Adipocyte (in vitro differentiated cells): ENCODE measurements around the gene CHRNB1.
"Not testable (repeated sequence)": the region's sequence is repeated elsewhere in the genome, so short reads cannot be mapped to it uniquely, and the experiment has no call there.

Experiments
- DNase-seq: peaks from one replicate; pipeline ENCODE4 v3.0.0-alpha.2; 2015; ENCODE audit warnings: low read depth
- H3K27me3 ChIP-seq: replicated peaks from 2 replicates; pipeline ENCODE4 v1.7.0; 2013; ENCODE audit warnings: mild to moderate bottlenecking, low read length, moderate library complexity; ENCODE audit not compliant: control insufficient read depth, insufficient read depth
- H3K36me3 ChIP-seq: 2 replicates; pipeline ENCODE4 v1.7.0; 2013; ENCODE audit warnings: low read length, mild to moderate bottlenecking, moderate library complexity; ENCODE audit not compliant: control insufficient read depth, insufficient read depth, severe bottlenecking
- H3K4me1 ChIP-seq: 2 replicates; pipeline ENCODE4 v1.7.0; 2013; ENCODE audit warnings: mild to moderate bottlenecking, low read length, moderate library complexity; ENCODE audit not compliant: control insufficient read depth, insufficient read depth
- H3K4me3 ChIP-seq: 2 replicates; pipeline ENCODE4 v1.7.0; 2013; ENCODE audit warnings: mild to moderate bottlenecking, low read length, moderate library complexity
- H3K9ac ChIP-seq: 2 replicates; pipeline ENCODE4 v1.7.0; 2013; ENCODE audit warnings: mild to moderate bottlenecking, low read length, moderate library complexity
- H3K9me3 ChIP-seq: 2 replicates; pipeline ENCODE4 v1.7.0; 2013; ENCODE audit warnings: mild to moderate bottlenecking, low read length, moderate library complexity; ENCODE audit not compliant: control insufficient read depth

CHRNB1 gene

DNA sequence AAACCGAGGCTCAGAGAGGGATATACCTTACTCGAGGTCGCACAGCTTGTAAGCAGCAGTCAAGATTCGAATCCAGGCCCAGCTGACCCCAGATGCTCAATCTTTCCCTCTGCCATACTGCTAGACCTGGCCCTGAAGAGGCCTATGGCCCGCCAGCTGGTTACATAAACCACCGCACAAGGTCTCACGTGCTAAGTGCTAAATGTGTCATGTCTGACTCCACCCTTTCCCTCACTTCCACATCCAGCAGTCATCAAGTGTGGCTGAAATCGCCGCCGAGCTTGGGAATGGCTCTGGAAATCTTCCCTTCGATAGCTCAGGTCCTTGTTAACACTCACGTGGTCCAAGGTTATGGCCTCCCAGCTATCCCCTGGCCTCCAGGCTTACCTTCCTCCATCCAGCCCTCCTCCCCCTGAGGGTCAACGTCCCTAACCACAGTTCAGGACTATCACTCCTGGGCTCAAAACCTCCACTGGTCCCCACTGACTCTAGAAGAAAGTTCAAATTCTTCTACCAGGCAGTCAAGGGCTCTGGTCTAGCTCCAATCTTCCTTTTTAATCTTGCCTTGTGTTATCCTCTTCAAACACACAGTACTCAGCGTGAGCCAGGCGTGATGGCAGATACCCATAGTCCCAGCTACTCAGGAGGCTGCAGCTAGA is 31.0 kb downstream of the CHRNB1 start:
- Histone ChIP-seq H3K9me3 (no peaks in the 10 kb centered on the region), H3K4me3 (peak overlapping the region; percentile 83), H3K9ac (peak overlapping the region; percentile 96), H3K4me1 (peaks cover 45% of the 10 kb centered on the region), H3K36me3 (peaks cover 3% of the 10 kb centered on the region), H3K27me3 (no peaks in the 10 kb centered on the region)
- DNase-seq: no peak

DNA sequence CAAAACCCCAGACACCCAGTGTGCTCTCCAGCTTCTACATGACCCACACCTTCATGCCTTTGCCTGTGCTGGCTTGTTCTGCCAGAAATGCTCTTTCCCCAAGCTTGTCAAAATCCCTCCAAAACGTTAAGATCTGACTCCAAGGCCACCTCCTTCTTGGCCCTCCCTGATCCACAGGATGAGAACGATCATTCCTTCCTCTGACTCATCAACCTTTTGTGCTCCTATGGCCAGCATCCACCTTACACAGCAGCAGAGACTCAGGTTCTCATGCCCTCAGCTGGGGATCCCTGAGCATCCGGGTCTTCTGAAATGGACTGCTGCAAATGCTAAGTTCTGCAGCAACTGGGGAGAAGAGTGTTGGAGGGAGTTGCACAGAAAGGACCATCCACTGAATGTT is 31.6 kb downstream of the CHRNB1 start:
- H3K9me3 ChIP-seq: no peaks in the 10 kb centered on the region
- peaks cover 45% of the 10 kb centered on the region for H3K4me1 ChIP-seq
- H3K27me3 ChIP-seq: no peaks in the 10 kb centered on the region
- peak overlapping the region; percentile 83 for H3K4me3 ChIP-seq
- DNase-seq: peak; percentile 44
- peak overlapping the region; percentile 96 for H3K9ac ChIP-seq
- peaks cover 3% of the 10 kb centered on the region for H3K36me3 ChIP-seq

DNA sequence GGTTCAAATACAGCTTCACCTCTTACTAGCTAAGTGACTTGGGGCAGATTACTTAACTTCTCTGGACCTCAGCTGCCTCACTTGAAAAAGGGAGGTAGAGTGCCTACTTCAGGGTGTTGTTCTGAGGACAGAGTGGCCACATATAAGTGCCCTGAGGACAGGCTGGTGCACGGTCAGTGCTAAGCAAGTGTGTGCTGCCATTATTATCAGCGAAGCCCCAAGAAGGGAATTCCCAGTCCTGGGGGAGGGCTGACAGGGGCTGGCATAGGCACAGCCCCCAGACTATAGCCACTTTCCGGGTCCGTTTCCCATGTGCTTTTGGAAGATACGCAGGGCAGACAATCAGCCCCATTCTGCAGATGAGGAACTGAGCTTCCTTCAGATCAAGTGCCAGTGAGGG is 32.1 kb downstream of the CHRNB1 start:
- H3K4me3 ChIP-seq: peak overlapping the region; percentile 83
- H3K27me3 ChIP-seq: no peaks in the 10 kb centered on the region
- H3K4me1 ChIP-seq: peaks cover 45% of the 10 kb centered on the region
- no peaks in the 10 kb centered on the region for H3K9me3 ChIP-seq
- H3K9ac ChIP-seq: peak overlapping the region; percentile 96
- no peak for DNase-seq
- H3K36me3 ChIP-seq: peaks cover 3% of the 10 kb centered on the region

DNA sequence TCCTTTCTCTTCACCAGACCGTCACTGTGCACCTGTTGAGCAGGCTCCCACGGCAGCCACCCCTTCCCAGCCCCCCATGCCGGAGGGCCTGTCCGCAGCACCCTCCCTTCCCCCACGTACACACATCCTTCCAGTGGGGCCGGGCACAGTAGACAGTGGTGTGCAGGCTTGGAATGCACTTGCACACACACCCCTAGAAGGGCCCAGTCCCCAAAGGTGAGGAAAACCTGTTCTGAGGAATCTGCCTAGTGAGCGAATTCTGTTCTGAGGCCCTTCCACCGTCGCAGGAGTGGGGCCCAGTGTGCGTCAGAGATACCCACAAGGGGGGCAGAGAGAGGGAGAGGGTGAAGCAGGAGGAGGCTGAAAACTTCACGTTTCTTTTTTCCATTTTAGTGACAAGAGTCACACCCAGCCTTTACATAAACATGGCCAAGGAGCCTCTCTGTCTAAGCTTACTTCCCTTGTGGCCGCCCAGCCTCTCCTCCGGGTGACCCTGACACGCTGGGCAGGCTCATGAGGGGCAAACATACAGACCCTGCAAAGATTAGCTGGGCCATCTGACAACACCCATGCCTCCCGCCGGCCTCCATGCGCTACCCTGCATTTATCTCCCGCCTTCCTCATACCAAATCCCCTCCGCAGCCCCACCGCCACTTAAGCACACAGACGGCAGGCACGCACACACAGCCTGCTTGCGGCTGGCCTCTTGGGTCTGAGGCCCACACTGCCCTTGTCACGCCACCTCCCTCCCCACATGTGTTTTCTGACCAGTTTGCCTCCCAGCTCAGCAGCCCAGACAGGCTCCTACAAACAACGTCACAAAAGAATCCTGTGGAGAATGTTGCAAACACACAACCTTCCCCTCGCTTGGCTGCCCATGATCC is 32.8 kb downstream of the CHRNB1 start:
- peak overlapping the region; percentile 96 for H3K9ac ChIP-seq
- peaks cover 46% of the 10 kb centered on the region for H3K4me1 ChIP-seq
- H3K36me3 ChIP-seq: peaks cover 3% of the 10 kb centered on the region
- no peaks in the 10 kb centered on the region for H3K9me3 ChIP-seq
- H3K4me3 ChIP-seq: peak overlapping the region; percentile 83
- peak; percentile 95 for DNase-seq
- H3K27me3 ChIP-seq: no peaks in the 10 kb centered on the region

DNA sequence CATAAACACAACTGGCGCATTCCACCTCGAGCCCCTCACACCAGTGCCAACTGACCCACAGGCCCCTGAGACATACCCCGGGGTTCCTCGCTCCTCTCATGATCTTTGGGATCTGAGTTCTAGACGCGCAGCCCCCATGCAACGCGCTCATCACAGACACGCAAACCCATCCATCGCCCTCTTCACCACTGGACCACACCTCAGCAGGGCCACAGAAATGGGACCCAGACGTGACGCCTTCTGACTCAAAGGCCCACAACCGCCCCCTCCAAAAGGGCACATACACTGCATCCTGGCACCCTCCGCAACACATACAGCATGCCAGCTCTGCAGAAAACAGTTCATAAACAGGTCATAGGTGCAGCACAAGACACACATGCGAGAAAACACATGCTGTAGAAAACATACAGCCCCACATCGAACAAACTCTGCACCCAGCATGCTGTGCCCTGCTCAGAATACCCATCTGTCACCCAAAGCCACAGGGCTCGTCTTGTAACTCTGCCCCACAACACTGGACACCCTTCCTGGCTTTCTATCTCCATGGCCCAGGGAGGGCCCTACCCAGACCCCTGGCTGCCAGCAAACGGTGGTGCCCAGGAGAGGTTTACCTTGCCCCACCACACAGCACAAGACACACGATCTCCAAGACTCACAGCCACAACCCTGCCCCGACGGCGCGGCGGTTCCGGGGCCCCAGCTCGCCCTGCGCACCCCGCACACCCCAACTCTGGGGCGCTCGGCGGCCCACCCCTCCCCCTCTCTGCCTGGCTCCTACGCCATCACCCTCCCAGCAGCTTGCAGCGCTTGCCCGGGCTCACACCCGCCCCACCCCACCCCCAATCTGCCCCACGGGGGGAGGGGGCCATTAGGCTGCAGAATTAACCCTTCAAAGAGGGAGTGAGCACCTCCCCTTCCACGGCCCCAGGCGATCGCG is 33.7 kb downstream of the CHRNB1 start:
- Histone ChIP-seq H3K27me3 (no peaks in the 10 kb centered on the region), H3K36me3 (peaks cover 3% of the 10 kb centered on the region), H3K4me3 (peak overlapping the region; percentile 83), H3K9me3 (no peaks in the 10 kb centered on the region), H3K4me1 (peaks cover 54% of the 10 kb centered on the region), H3K9ac (peak overlapping the region; percentile 96)
- DNase-seq: peak; percentile 68

DNA sequence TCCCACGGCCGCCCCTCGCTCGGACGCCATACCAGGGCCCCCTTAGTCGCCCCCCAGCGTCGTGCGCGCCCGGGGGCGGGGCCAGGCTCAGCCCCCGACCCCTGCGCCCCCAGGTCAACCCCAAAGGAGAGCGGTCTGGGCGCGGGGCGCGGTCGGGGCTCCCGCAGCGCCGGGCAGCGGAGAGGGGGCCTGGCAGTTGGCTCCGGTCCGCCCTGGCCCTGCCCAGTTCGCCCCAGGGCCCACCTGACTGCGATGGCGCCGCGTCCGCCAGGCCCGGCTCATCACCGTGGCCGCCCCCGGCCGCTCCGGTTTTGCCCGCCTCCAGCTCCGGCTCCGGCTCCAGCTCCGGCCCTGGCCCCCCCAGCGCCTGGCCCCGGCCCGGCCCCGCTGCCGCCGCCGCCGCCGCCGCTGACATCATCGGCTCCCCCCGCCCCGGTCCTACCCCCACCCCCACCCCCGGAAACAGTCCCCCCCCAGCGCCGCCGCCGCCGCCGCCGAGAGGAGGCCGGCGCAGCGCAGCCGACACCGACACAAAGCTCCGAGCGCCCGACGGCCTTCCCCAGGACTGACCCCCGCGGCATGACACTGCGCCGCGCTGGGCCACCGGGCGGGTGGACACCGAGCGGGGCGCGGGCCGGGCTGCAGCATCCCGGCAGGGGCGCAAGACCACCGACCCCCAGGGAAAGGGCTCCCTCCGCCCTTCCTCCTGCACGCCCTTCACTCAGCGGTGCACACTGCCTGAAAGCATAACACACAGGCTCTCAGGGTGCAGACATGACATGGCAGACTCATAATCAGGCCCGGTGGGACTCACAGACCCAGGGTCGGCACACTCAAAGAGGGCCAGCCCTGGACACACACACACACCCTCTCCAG is 34.6 kb downstream of the CHRNB1 start, which contains the start of gene ZBTB4:
ZBTB4 (minus strand) TSS at position 419 of the 876 bp plus-strand sequence. CDS start 12,830 bp downstream, outside the sequence.
- H3K36me3 ChIP-seq: no peaks in the 10 kb centered on the region
- no peaks in the 10 kb centered on the region for H3K9me3 ChIP-seq
- peak within 1 kb of the TSS; percentile 98 for H3K9ac ChIP-seq
- DNase-seq: peak; percentile 79
- peak within 1 kb of the TSS; percentile 88 for H3K4me3 ChIP-seq
- no peaks in the 10 kb centered on the region for H3K27me3 ChIP-seq
- H3K4me1 ChIP-seq: peaks cover 50% of the 10 kb centered on the region

DNA sequence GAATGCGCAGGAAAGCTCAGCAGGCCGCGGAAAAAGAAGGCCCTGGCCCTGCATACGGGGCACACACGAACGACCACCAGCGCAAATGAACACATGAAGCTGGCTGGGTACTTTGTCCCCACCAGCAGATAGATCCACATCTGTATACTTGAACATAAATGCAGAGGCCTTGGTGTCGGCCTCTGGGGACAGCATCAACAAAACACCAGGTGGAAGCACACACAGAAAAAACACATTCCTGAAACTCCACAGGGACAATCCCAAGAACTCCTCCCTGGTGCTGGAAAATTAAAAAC is 35.2 kb downstream of the CHRNB1 start:
- Histone ChIP-seq H3K9ac (peak overlapping the region; percentile 98), H3K4me1 (peaks cover 47% of the 10 kb centered on the region), H3K36me3 (no peaks in the 10 kb centered on the region), H3K27me3 (no peaks in the 10 kb centered on the region), H3K4me3 (peak overlapping the region; percentile 88), H3K9me3 (no peaks in the 10 kb centered on the region)
- no peak for DNase-seq

DNA sequence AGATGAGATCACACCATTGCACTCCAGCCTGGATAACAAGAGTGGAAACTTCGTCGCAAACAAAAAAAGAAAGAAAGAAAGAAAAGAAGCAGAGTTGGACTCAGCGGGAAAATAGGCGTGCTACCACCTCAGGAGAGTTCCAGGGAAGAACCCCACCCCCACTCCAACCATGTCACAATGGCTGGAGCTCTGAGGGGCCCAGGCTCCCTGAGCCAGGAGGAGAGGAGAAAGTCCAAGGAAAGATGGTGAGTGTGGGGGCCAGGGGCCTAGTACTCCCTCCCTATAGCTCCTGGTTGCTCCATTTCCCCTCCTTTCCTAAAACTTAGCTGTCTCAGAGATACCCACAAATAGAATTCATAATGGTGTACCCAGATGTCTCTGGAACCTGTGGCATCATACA is 36.4 kb downstream of the CHRNB1 start, which contains the start of gene SLC35G6:
SLC35G6 (plus strand) TSS at position 172 of the 400 bp plus-strand sequence; CDS start at position 243, 71 bp downstream.
- not testable (repeated sequence) for DNase-seq
- H3K4me3 ChIP-seq: peak within 1 kb of the TSS; percentile 88

DNA sequence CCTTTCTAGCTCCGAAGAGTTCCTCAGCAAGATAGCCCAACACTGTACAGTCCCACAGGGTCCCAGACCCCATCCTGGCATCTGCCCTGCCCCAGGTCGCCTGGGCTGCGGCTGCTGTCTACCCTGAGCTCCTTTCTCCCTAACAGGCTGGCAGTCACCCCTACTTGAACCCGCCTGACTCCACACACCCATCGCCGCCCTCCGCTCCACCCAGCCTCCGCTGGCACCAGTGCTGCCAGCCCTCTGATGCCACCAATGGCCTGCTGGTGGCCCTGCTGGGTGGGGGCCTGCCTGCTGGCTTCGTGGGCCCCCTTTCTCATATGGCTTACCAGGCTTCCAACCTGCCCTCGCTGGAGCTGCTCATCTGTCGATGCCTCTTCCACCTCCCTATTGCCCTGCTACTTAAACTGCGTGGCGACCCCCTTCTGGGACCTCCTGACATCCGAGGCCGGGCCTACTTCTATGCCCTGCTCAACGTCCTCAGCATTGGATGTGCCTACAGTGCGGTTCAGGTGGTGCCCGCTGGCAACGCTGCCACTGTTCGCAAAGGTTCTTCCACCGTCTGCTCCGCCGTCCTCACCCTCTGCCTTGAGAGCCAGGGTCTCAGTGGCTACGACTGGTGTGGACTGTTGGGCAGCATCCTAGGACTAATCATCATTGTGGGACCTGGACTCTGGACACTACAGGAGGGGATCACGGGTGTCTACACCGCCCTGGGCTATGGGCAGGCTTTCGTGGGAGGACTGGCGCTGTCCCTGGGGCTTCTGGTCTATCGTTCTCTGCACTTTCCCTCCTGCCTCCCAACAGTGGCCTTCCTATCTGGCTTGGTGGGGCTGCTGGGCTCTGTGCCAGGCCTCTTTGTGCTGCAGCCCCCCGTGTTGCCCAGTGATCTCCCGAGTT is 37.2 kb downstream of the CHRNB1 start:
- not testable (repeated sequence) for H3K4me3 ChIP-seq, DNase-seq

More for the DNA sequence above, 36.4 kb downstream of the CHRNB1 start, which contains the start of gene SLC35G6:
- H3K4me1 ChIP-seq: peaks cover 39% of the 10 kb centered on the region
- H3K9ac ChIP-seq: peak within 1 kb of the TSS; percentile 98
- not testable (repeated sequence) for H3K27me3 ChIP-seq, H3K9me3 ChIP-seq, H3K36me3 ChIP-seq

More for the DNA sequence above, 37.2 kb downstream of the CHRNB1 start:
- Histone ChIP-seq H3K4me1 (peaks cover 39% of the 10 kb centered on the region), H3K9ac (peak overlapping the region; percentile 99)
- not testable (repeated sequence) for H3K36me3 ChIP-seq, H3K27me3 ChIP-seq, H3K9me3 ChIP-seq
